IPS-18c (cell line): ENCODE data around the gene ZNF853.
"Not testable (repeated sequence)": the region's sequence is repeated elsewhere in the genome, so short reads cannot be mapped to it uniquely, and the experiment has no call there.

Source experiments
- H3K4me3 ChIP-seq: 2 replicates; pipeline ENCODE4 v1.7.0; 2013; ENCODE audit warnings: low read depth, mild to moderate bottlenecking, low read length, moderate library complexity; ENCODE audit not compliant: insufficient read depth
- H3K9me3 ChIP-seq: one replicate; pipeline ENCODE4 v1.6.1; 2013; ENCODE audit warnings: mild to moderate bottlenecking, low read length, moderate library complexity; ENCODE audit not compliant: control insufficient read depth, insufficient read depth

Gene ZNF853

DNA sequence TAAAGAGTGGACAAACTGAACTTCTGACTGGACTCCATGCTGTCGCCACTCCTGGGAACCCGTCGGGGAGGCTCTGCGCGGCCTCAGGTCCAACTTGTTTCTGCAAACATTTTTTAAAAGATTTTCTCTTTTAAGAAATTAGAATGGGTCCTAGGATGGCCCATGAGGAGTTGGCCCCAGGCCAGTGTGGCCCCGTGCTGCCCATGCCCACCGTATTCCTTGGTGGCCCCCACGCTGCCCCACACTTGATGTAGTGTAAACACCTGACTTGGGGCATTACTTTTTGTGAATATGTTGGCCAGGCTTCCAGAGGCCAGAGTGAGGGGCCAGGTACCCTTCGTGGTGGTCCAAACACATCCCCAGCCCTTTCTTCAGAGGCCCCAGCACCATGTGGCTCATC, 41.0 kb downstream of the ZNF853 start:
- Histone ChIP-seq H3K9me3 (peaks cover 2% of the 10 kb centered on the region), H3K4me3 (no peak overlapping the region)

DNA sequence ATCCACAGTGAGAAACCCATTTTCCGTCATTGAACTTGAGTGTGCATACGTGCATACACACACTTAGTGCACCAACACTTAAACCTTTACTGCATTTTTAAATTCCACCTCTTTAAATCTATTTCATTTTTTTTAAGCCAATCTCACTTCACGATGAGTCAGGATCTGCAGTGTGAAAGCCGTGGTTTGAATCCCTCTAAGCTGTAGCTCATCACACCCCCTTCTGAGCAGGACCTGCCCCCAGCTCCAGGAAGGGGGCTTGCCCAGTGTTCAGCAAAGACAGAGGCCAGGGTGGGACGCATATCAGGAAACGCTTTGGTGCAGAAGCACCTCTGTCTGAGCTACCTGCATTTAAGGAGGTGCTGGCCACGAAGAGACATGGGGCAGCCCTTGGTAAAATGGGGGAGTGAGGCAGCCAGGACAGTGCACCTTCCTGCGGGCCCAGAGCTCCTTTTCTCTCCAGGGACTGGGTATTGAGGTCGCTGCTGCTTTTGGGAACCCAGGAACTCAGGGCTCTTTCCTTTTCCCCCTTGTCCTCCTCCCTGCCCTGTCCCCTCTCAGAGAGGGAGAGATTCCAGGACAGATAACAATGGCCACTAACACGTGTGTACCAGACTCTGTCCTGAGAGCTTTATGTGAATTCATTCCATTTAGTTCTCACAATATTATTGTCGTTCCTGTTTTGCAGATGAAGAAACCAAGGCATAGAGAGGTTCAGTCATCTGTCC, 43.4 kb downstream of the ZNF853 start:
- Histone ChIP-seq H3K4me3 (no peak overlapping the region), H3K9me3 (no peaks in the 10 kb centered on the region)

DNA sequence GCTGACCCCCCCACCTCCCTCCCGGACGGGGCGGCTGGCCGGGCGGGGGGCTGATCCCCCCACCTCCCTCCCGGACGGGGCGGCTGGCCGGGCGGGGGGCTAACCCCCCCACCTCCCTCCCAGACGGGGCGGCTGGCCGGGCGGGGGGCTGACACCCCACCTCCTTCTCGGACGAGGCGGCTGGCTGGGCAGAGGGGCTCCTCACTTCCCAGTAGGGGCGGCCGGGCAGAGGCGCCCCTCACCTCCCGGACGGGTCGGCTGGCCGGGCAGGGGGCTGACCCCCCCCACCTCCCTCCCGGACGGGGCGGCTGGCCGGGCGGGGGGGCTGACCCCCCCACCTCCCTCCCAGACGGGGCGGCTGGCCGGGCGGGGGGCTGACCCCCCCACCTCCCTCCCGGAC, 55.4 kb downstream of the ZNF853 start:
- H3K4me3 ChIP-seq: not testable (repeated sequence)
- H3K9me3 ChIP-seq: peaks cover 33% of the 10 kb centered on the region
